Measurements from ENCODE around the gene TMC5. TPM values are rescaled to one million over a fixed set of nuclear protein-coding genes. Genes with fewer than 3 reads are reported as not detected.

Gene TMC5
- total RNA-seq, 4 donors from 2014 or later = 0.19 TPM; not detected in 3

- no peaks in the 10 kb centered on the region for H3K9me3 ChIP-seq
- ATAC-seq (no peak), DNase-seq (no peak)
- no peak overlapping the region for H3K4me3 ChIP-seq
- H3K27me3 ChIP-seq = no peaks in the 10 kb centered on the region
- H3K27ac ChIP-seq = no peak overlapping the region
- no peaks in the 10 kb centered on the region for H3K4me1 ChIP-seq
- TF ChIP-seq, protein P1, sequence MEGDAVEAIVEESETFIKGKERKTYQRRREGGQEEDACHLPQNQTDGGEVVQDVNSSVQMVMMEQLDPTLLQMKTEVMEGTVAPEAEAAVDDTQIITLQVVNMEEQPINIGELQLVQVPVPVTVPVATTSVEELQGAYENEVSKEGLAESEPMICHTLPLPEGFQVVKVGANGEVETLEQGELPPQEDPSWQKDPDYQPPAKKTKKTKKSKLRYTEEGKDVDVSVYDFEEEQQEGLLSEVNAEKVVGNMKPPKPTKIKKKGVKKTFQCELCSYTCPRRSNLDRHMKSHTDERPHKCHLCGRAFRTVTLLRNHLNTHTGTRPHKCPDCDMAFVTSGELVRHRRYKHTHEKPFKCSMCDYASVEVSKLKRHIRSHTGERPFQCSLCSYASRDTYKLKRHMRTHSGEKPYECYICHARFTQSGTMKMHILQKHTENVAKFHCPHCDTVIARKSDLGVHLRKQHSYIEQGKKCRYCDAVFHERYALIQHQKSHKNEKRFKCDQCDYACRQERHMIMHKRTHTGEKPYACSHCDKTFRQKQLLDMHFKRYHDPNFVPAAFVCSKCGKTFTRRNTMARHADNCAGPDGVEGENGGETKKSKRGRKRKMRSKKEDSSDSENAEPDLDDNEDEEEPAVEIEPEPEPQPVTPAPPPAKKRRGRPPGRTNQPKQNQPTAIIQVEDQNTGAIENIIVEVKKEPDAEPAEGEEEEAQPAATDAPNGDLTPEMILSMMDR (IDR thresholded peaks at IDR 0.05 in 4 of 5, conservative IDR thresholded peaks at IDR 0.05 in 1 of 5) = no peak
- no peak for TF ChIP-seq POLR2A (IDR thresholded peaks at IDR 0.05)
- intact Hi-C loops (cut with DNase I; ENCODE audit: low total_unique reads) = no loop called here
- in situ Hi-C loops (cut with MboI; ENCODE audit: low sequenced_read_pairs in 4 of 4) = no loop called here
- H3K36me3 ChIP-seq = no peaks in the 10 kb centered on the region
Observed at GRCh38 chr16:19430345-19430744, 12.7 kb downstream of the TMC5 start.

DNA sequence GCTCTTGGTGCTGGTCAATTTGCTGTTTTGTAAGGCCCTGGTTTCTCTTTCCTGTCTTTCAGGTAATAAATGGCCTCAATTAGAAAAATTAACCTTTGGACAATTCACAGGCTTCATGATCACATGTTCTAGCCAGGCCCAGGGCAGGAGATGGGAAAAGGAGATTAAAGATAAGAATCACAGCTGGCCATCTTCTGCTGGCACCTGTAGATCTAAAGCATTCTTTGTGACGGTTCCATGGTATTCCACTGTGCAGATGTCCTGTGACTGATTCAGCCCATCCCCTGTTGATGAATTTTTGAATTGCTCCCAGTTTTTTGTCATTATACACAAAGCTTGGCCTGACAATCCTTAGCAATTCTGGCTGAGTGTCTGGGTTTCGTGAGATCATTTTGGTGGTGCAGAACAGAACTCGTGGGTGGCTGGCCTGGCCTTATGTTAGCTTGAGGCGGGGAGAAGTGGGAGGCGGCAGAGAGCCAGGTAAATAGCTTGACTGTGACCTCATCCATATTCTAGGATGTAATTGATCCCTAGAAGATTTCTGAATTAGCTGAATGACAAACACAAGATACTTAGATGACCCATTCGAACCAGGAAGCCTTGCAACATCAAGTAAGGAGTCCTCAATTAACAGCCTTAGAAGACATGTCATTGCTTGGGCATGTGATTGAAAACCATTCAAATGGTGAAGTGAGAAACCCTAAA is 14.1 kb downstream of the TMC5 start:
- Histone ChIP-seq H3K27me3 (no peaks in the 10 kb centered on the region), H3K4me1 (no peaks in the 10 kb centered on the region), H3K4me3 (no peak overlapping the region), H3K27ac (no peak overlapping the region), H3K9me3 (no peaks in the 10 kb centered on the region), H3K36me3 (no peaks in the 10 kb centered on the region)
- ATAC-seq (no peak), DNase-seq (no peak)
- intact Hi-C loops (cut with DNase I; ENCODE audit: low total_unique reads) = no loop called here
- TF ChIP-seq, protein P1 (IDR thresholded peaks at IDR 0.05 in 4 of 5, conservative IDR thresholded peaks at IDR 0.05 in 1 of 5) = no peak
- in situ Hi-C loops (cut with MboI; ENCODE audit: low sequenced_read_pairs in 4 of 4) = no loop called here

DNA sequence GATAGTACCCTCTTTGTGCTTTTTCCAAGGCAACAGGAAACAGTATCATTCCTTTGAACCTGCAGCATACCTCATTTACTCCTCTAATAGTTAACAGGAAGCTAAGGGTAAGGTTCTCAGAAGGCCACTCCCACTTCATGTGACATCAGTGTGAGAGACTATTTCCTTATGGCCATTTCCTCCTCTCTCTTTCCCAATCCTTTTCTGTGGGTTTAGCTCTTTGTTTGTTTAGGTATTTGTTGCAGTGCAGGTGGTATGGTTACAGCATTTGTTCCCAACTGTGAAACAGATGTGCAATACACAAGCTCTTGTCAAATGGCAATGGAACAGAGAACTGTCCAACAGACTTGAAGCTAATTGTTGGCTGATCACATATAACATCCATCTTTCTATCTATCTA is 14.7 kb downstream of the TMC5 start:
- TF ChIP-seq POLR2A (IDR thresholded peaks at IDR 0.05) = no peak
- TF ChIP-seq, protein P1 (IDR thresholded peaks at IDR 0.05 in 4 of 5, conservative IDR thresholded peaks at IDR 0.05 in 1 of 5) = no peak
- no peaks in the 10 kb centered on the region for H3K27me3 ChIP-seq
- DNase-seq (no peak), ATAC-seq (no peak)
- intact Hi-C loops (cut with DNase I; ENCODE audit: low total_unique reads) = no loop called here
- H3K36me3 ChIP-seq = no peaks in the 10 kb centered on the region
- no peaks in the 10 kb centered on the region for H3K4me1 ChIP-seq
- H3K4me3 ChIP-seq = no peak overlapping the region
- H3K27ac ChIP-seq = no peak overlapping the region
- in situ Hi-C loops (cut with MboI; ENCODE audit: low sequenced_read_pairs in 4 of 4) = no loop called here
- H3K9me3 ChIP-seq = no peaks in the 10 kb centered on the region

- no peaks in the 10 kb centered on the region for H3K4me1 ChIP-seq
- intact Hi-C loops (cut with DNase I; ENCODE audit: low total_unique reads) (no loop called here), in situ Hi-C loops (cut with MboI; ENCODE audit: low sequenced_read_pairs in 4 of 4) (no loop called here)
- H3K27me3 ChIP-seq = no peaks in the 10 kb centered on the region
- no peak overlapping the region for H3K27ac ChIP-seq
- no peak overlapping the region for H3K4me3 ChIP-seq
- ATAC-seq (no peak), DNase-seq (no peak)
- TF ChIP-seq, protein P1 (IDR thresholded peaks at IDR 0.05 in 4 of 5, conservative IDR thresholded peaks at IDR 0.05 in 1 of 5) = no peak
- no peak for TF ChIP-seq POLR2A (IDR thresholded peaks at IDR 0.05)
- H3K9me3 ChIP-seq = no peaks in the 10 kb centered on the region
- no peaks in the 10 kb centered on the region for H3K36me3 ChIP-seq
Observed at GRCh38 chr16:19434584-19434983, 16.9 kb downstream of the TMC5 start.

GRCh38 chr16:19436540-19436939 is 18.9 kb downstream of the TMC5 start:
- in situ Hi-C loops (cut with MboI; ENCODE audit: low sequenced_read_pairs in 4 of 4) = no loop called here

More at GRCh38 chr16:19436540-19436939, 18.9 kb downstream of the TMC5 start:
- Histone ChIP-seq H3K27ac (no peak overlapping the region), H3K9me3 (no peaks in the 10 kb centered on the region), H3K4me1 (no peaks in the 10 kb centered on the region), H3K4me3 (no peak overlapping the region), H3K27me3 (no peaks in the 10 kb centered on the region), H3K36me3 (no peaks in the 10 kb centered on the region)
- intact Hi-C loops (cut with DNase I; ENCODE audit: low total_unique reads) = no loop called here
- no peak for ATAC-seq
- TF ChIP-seq, protein P1 (IDR thresholded peaks at IDR 0.05 in 4 of 5, conservative IDR thresholded peaks at IDR 0.05 in 1 of 5) = no peak
- no peak for TF ChIP-seq POLR2A (IDR thresholded peaks at IDR 0.05)
- DNase-seq = no peak

Data from gastrocnemius medialis (tissue), 4 donors.